HUES64 (cell line): ENCODE data around the gene CERS4.
"Not testable (repeated sequence)": the region's sequence is repeated elsewhere in the genome, so short reads cannot be mapped to it uniquely, and the experiment has no call there.

Experiments used
- H3K27ac ChIP-seq: 2 replicates; pipeline ENCODE4 v1.7.0; 2013; ENCODE audit warnings: low read depth, low read length, inconsistent platforms
- H3K27me3 ChIP-seq: 2 replicates; pipeline ENCODE4 v1.6.1; 2013; ENCODE audit warnings: mild to moderate bottlenecking, low read length; ENCODE audit not compliant: insufficient read depth
- H3K36me3 ChIP-seq: 2 replicates; pipeline ENCODE4 v1.6.1; 2013; ENCODE audit warnings: mild to moderate bottlenecking, low read length; ENCODE audit not compliant: insufficient read depth
- H3K4me1 ChIP-seq: 2 replicates; pipeline ENCODE4 v1.6.1; 2013; ENCODE audit warnings: mild to moderate bottlenecking, low read length, moderate library complexity; ENCODE audit not compliant: insufficient read depth
- H3K4me3 ChIP-seq: 2 replicates; pipeline ENCODE4 v1.5.1; 2013; ENCODE audit warnings: mild to moderate bottlenecking, low read length, moderate library complexity
- H3K9ac ChIP-seq: 2 replicates; pipeline ENCODE4 v1.6.1; 2013; ENCODE audit warnings: mild to moderate bottlenecking, low read depth, low read length
- H3K9me3 ChIP-seq: 2 replicates; pipeline ENCODE4 v1.6.1; 2013; ENCODE audit warnings: low read depth, low read length; ENCODE audit not compliant: insufficient read depth
- WGBS: fragments of 150-250, 120-280 bp; methylation state at CpG from one replicate; pipeline ENCODE4 v1.1.7; 2013; ENCODE audit warnings: missing lambda C conversion rate; 5-methylcytosine and 5-hydroxymethylcytosine counted together

Gene CERS4

DNA sequence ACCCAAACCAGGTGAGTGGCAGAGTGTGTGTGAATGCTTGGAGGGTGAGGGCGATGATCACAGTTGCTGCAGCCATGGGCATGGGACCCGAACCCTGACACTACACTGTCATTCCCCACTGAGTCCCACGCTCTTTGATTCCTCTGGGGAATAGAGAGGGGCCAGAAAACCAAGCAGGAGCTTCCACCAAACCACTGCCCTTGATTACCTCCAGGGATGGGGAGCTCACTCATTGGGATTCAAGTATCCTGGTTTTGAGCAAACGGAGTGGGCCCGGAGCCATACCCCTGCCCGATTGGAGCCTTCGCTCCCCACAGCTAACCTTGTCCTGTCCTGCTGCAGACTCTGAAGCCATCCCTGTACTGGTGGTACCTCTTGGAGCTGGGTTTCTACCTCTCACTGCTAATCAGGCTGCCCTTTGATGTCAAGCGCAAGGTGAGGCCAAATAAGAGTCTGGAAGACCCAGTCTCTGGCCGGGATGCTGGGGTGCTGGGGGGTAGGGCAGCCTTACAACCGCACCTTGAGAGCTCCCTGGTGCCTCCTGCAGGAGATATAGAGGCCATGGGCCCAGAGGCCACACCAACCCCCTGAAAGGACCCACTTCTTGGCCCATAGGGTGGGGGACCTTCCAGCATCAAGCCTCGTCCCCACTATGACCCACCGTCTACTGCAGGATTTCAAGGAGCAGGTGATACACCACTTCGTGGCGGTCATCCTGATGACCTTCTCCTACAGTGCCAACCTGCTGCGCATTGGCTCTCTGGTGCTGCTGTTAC is 47.3 kb downstream of the CERS4 start:
- Histone ChIP-seq H3K4me1 (no peaks in the 10 kb centered on the region), H3K27me3 (no peaks in the 10 kb centered on the region), H3K36me3 (peaks cover 42% of the 10 kb centered on the region), H3K9me3 (no peaks in the 10 kb centered on the region), H3K9ac (no peak overlapping the region), H3K27ac (no peak overlapping the region), H3K4me3 (no peak overlapping the region)
- 95% methylated on average over 15 of the region's 15 CpGs for WGBS

- Histone ChIP-seq H3K27ac (no peak overlapping the region), H3K4me3 (no peak overlapping the region), H3K4me1 (no peaks in the 10 kb centered on the region), H3K27me3 (no peaks in the 10 kb centered on the region), H3K9ac (no peak overlapping the region), H3K36me3 (peaks cover 46% of the 10 kb centered on the region), H3K9me3 (no peaks in the 10 kb centered on the region)
- WGBS = 72% methylated on average over 5 of the region's 5 CpGs
Measured at GRCh38 chr19:8257052-8257443, 47.9 kb downstream of the CERS4 start.

DNA sequence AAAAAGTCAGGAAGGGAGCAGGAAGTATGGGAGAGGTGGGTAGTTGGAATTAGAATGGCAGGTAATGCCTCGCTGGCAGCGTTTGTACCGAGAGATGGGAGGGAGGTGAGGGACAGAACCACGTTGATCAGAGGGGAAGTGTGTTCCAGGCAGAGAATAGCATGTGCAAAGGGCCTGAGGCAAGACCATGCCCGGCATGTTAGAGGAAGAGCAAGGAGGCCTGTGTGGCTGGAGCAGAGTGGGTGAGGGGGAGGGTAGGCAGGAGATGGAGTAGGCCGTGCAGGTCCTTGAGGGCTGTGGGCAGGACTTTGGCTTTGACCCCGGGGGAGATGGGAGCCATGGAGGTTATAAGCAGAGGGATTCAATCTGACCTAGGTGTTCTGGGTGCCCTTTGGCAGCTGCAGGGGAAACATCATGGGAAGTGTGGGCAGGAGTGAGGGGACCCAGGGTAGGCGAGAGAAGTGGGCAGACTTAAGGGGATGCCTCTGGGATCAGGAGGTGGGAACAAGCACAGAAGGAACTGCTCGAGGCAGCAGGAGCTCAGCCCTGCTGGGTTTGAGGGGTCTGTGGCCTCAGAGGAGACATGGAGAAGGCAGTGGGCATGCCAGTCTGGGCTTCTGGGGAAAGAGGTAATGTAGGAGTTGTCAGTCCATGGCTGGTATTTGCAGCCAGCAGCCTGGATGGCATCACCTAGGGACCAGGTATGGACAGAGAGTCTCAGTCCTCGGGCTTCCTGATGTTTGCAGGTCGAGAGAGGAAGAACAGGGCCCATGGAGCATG is 50.2 kb downstream of the CERS4 start:
- H3K36me3 ChIP-seq = peaks cover 46% of the 10 kb centered on the region

GRCh38 chr19:8259922-8260247 is 50.7 kb downstream of the CERS4 start:
- H3K36me3 ChIP-seq = peaks cover 44% of the 10 kb centered on the region
- H3K9ac ChIP-seq = no peak overlapping the region
- no peak overlapping the region for H3K27ac ChIP-seq
- no peaks in the 10 kb centered on the region for H3K27me3 ChIP-seq
- 92% methylated on average over 3 of the region's 3 CpGs for WGBS
- H3K4me1 ChIP-seq = no peaks in the 10 kb centered on the region
- no peaks in the 10 kb centered on the region for H3K9me3 ChIP-seq
- H3K4me3 ChIP-seq = no peak overlapping the region

More for the DNA sequence above, 50.2 kb downstream of the CERS4 start:
- Histone ChIP-seq H3K4me3 (no peak overlapping the region), H3K9me3 (no peaks in the 10 kb centered on the region), H3K27me3 (no peaks in the 10 kb centered on the region), H3K4me1 (no peaks in the 10 kb centered on the region), H3K9ac (no peak overlapping the region), H3K27ac (no peak overlapping the region)
- 91% methylated on average over 11 of the region's 11 CpGs for WGBS

GRCh38 chr19:8261347-8261746 is 52.2 kb downstream of the CERS4 start:
- no peak overlapping the region for H3K9ac ChIP-seq
- H3K9me3 ChIP-seq = no peaks in the 10 kb centered on the region
- H3K4me1 ChIP-seq = no peaks in the 10 kb centered on the region
- H3K27ac ChIP-seq = no peak overlapping the region
- H3K4me3 ChIP-seq = no peak overlapping the region
- WGBS = 93% methylated on average over 9 of the region's 9 CpGs
- no peaks in the 10 kb centered on the region for H3K27me3 ChIP-seq
- peaks cover 31% of the 10 kb centered on the region for H3K36me3 ChIP-seq

GRCh38 chr19:8261881-8262280 is 52.7 kb downstream of the CERS4 start:
- no peaks in the 10 kb centered on the region for H3K9me3 ChIP-seq
- no peaks in the 10 kb centered on the region for H3K27me3 ChIP-seq
- H3K27ac ChIP-seq = no peak overlapping the region
- no peak overlapping the region for H3K4me3 ChIP-seq
- no peak overlapping the region for H3K9ac ChIP-seq
- no peaks in the 10 kb centered on the region for H3K4me1 ChIP-seq
- WGBS = 84% methylated on average over 14 of the region's 14 CpGs
- H3K36me3 ChIP-seq = peaks cover 26% of the 10 kb centered on the region

DNA sequence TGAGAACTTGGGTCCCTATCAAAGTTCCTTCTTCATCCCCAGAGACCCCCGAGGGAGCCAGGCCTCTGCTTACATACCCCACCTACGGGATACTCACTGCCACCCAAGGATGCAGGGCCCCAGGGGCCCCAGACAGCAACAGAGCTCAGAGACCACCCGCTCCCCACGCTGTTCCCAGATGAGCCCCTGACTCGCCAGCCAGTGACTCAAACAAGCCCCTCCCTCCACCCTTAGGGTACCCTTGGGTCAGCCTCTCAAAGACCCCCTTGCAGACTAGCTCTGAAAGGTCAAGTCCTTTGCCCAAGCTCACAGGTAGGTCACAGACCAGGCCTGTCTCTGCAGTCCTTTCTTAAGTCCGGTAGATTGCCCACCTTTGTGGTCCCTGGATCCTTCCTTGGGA is 53.3 kb downstream of the CERS4 start:
- Histone ChIP-seq H3K27ac (no peak overlapping the region), H3K4me3 (no peak overlapping the region), H3K9me3 (no peaks in the 10 kb centered on the region), H3K9ac (no peak overlapping the region), H3K4me1 (no peaks in the 10 kb centered on the region), H3K27me3 (no peaks in the 10 kb centered on the region), H3K36me3 (peaks cover 20% of the 10 kb centered on the region)
- WGBS = 95% methylated on average over 6 of the region's 6 CpGs

DNA sequence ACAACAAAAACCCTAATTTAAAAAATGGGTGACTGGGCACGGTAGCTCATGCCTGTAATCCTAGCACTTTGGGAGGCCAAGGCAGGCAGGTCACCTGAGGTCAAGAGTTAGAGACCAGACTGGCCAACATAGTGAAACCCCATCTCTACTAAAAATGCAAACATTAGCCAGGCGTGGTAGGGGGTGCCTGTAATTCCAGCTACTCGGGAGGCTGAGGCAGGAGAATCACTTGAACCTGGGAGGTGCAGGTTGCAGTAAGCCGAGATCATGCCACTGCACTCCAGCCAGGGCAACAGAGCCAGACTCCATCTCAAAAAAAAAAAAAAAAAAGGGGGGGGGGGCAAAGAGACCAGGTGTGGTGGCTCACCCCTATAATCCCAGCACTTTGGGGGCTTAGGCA is 55.1 kb downstream of the CERS4 start:
- H3K9ac ChIP-seq, H3K4me3 ChIP-seq, H3K27me3 ChIP-seq, H3K36me3 ChIP-seq, H3K27ac ChIP-seq, H3K9me3 ChIP-seq, H3K4me1 ChIP-seq: not testable (repeated sequence)
- WGBS = 95% methylated on average over 4 of the region's 4 CpGs

DNA sequence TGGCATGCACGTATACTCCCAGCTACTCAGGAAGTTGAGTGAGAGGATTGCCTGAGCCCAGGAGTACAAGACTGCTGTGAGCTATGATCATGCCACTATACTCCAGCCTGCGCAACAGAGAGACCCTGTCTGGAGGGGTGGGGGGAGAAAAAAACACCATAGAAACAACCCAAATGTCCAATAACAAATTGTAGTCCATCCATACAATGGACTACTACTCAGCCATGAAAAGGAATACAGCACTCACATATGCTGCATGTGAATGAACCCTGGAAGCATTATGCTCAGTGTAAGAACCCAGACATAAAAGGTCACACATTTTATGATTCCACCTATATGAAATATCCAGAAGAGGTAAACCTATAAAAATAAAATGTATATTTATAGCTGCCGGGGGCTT is 56.7 kb downstream of the CERS4 start:
- H3K36me3 ChIP-seq = peaks cover 9% of the 10 kb centered on the region; the same call in 1 of the 2 replicates
- H3K27me3 ChIP-seq = no peaks in the 10 kb centered on the region
- H3K9me3 ChIP-seq = no peaks in the 10 kb centered on the region
- no peak overlapping the region for H3K27ac ChIP-seq
- no peaks in the 10 kb centered on the region for H3K4me1 ChIP-seq
- H3K9ac ChIP-seq = no peak overlapping the region
- H3K4me3 ChIP-seq = no peak overlapping the region
- 88% methylated on average over 2 of the region's 3 CpGs for WGBS

DNA sequence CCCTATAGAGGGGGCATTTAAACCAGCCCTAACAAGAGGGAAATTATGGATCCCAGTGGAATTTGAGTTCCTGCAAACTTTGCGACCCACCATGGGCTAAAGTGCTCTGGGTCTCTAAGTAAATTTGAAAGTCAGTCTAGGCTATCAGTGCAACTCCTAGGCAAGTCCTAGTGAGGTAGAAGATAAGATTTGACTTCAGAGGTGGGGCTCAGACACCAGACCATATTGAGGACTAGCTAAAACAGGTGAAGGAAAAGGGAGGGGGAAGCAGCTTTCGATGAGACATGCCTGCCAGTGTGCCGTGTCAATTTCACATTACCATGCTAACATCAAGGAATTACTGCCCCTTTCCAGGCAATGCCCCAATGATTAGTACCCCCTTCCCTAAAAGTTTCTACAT is 60.6 kb downstream of the CERS4 start:
- H3K9me3 ChIP-seq = no peaks in the 10 kb centered on the region
- H3K27me3 ChIP-seq = no peaks in the 10 kb centered on the region
- no peaks in the 10 kb centered on the region for H3K4me1 ChIP-seq
- no peak overlapping the region for H3K4me3 ChIP-seq
- 86% methylated on average over 3 of the region's 3 CpGs for WGBS
- no peak overlapping the region for H3K27ac ChIP-seq
- no peak overlapping the region for H3K9ac ChIP-seq
- H3K36me3 ChIP-seq = no peaks in the 10 kb centered on the region

DNA sequence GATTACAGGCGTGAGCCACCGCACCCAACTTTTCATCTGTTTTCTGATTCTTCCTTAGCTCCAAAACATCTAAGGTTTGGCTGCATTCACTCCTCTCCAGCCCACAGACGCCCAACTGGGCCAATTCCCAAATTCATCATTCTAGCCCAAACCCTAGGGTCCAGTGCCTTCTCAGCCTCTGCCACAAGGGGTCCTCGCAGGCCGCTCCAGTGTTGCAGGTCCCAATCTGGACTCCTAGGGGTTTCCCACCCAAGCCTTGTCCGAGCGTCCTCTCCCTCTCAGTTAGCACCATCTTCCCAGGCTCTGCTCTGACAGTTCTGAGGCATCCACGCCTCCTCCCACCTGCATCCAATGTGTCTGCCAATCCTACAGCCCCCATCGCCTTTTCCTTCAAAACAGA is 67.3 kb downstream of the CERS4 start:
- H3K9ac ChIP-seq, H3K9me3 ChIP-seq, H3K27ac ChIP-seq, H3K36me3 ChIP-seq, H3K4me3 ChIP-seq, H3K4me1 ChIP-seq, H3K27me3 ChIP-seq: not testable (repeated sequence)
- WGBS = no CpG with 5 or more reads among the region's 9 CpGs
